HepG2 (cell line): Measurements from ENCODE around the gene FAM162A. TPM values are rescaled to one million over a fixed set of nuclear protein-coding genes. Genes with fewer than 3 reads are reported as not detected.

Experiments
- ATF2 ChIP-seq: sonication (generic); formaldehyde crosslinking; IDR thresholded peaks from 2 replicates; pipeline ENCODE4 v1.4.0; 2020; ENCODE audit warnings: missing genetic modification reagents
- HMG20A ChIP-seq: IDR thresholded peaks from 2 replicates; pipeline ENCODE4 v1.6.1; 2016; ENCODE audit warnings: borderline replicate concordance
- KDM6A ChIP-seq: IDR thresholded peaks from 2 replicates; pipeline ENCODE4 v1.6.1; 2016; ENCODE audit warnings: low read depth
- KLF11 ChIP-seq: IDR thresholded peaks from 2 replicates; pipeline ENCODE4 v1.6.1; 2016; ENCODE audit warnings: missing compliant biosample characterization
- KLF16 ChIP-seq, 2 experiments: sonication (generic) in 1 of 2; formaldehyde crosslinking in 1 of 2; IDR thresholded peaks; 2 replicates each; pipeline versions ENCODE4 v1.6.1 to v1.8.0; 2016 to 2023; ENCODE audit warnings: missing genetic modification reagents in 2 of 2, missing compliant biosample characterization in 1 of 2
- KLF6 ChIP-seq: IDR thresholded peaks from 2 replicates; pipeline ENCODE4 v1.8.0; 2016; ENCODE audit warnings: missing biosample characterization, missing genetic modification reagents
- NR2F1 ChIP-seq, 2 experiments: fragments of 450-650 bp in 1 of 2; formaldehyde crosslinking in 1 of 2; IDR thresholded peaks; 2 replicates each; pipeline versions ENCODE4 v1.5.0 to v1.6.1; 2016 to 2020; ENCODE audit warnings: mild to moderate bottlenecking in 1 of 2, missing compliant biosample characterization in 1 of 2, missing genetic modification reagents in 1 of 2, moderate library complexity in 1 of 2
- RCOR2 ChIP-seq: IDR thresholded peaks from 2 replicates; pipeline ENCODE4 v1.6.1; 2016; ENCODE audit warnings: missing biosample characterization, missing genetic modification reagents
- RXRB ChIP-seq: IDR thresholded peaks from 2 replicates; pipeline ENCODE4 v1.6.1; 2016; ENCODE audit warnings: borderline replicate concordance, missing genetic modification reagents, missing compliant biosample characterization
- YEATS2 ChIP-seq: sonication (generic); formaldehyde crosslinking; IDR thresholded peaks from 2 replicates; pipeline ENCODE4 v1.4.0; 2020; ENCODE audit warnings: missing genetic modification reagents, borderline replicate concordance
- YEATS4 ChIP-seq: sonication (generic); formaldehyde crosslinking; IDR thresholded peaks from 2 replicates; pipeline ENCODE4 v1.4.0; 2020; ENCODE audit warnings: missing genetic modification reagents, borderline replicate concordance
- ZFP36L1 ChIP-seq: sonication (generic); formaldehyde crosslinking; IDR thresholded peaks from 2 replicates; pipeline ENCODE4 v1.8.0; 2022; ENCODE audit warnings: mild to moderate bottlenecking, missing genetic modification reagents, moderate library complexity
- ZMAT3 ChIP-seq: sonication (generic); formaldehyde crosslinking; conservative IDR thresholded peaks from 2 replicates; pipeline ENCODE4 v1.7.0; 2021; ENCODE audit warnings: missing genetic modification reagents
- ZMYM2 ChIP-seq: sonication (generic); formaldehyde crosslinking; IDR thresholded peaks from 2 replicates; pipeline ENCODE4 v1.8.0; 2022; ENCODE audit warnings: mild to moderate bottlenecking, missing genetic modification reagents
- ZNF335 ChIP-seq: sonication (generic); formaldehyde crosslinking; IDR thresholded peaks from 2 replicates; pipeline ENCODE4 v1.4.0; 2020; ENCODE audit warnings: missing genetic modification reagents
- ZNF460 ChIP-seq: sonication (generic); formaldehyde crosslinking; IDR thresholded peaks from 2 replicates; pipeline ENCODE4 v1.5.1; 2020; ENCODE audit warnings: missing genetic modification reagents, mild to moderate bottlenecking, borderline replicate concordance
- polyA plus RNA-seq, 8 experiments: library from polyadenylated mRNA; depleted of rRNA in 3 of 8; stranded (reverse) in 7 of 8; unstranded in 1 of 8; fragments of >200 nt; fragmentation: Illumina TruSeq in 4 of 8; extraction: Trizol in 4 of 8; gene quantifications; 2 replicates each; pipeline versions ENCODE4 v1.2.1 to v1.2.3, GENCODE V29; 2011 to 2016; ENCODE audit warnings: low read depth in 4 of 8, missing spikeins in 1 of 8, mixed read lengths in 1 of 8; ENCODE audit not compliant: insufficient read depth in 1 of 8
- total RNA-seq, 5 experiments: library from RNA; depleted of rRNA; stranded (reverse); fragments of >200 nt; fragmentation: Illumina TruSeq; extraction: Trizol; gene quantifications; 2 replicates each; pipeline ENCODE4 v1.2.3, GENCODE V29; 2016; ENCODE audit warnings: low read depth in 1 of 5
- TF ChIP-seq, protein P1 (sequence below): sonication (generic); formaldehyde crosslinking; IDR thresholded peaks from 2 replicates; pipeline ENCODE4 v1.5.1; 2020; ENCODE audit warnings: missing genetic modification reagents, mild to moderate bottlenecking, borderline replicate concordance
- TF ChIP-seq, protein P2 (sequence below): sonication (generic); formaldehyde crosslinking; IDR thresholded peaks from 2 replicates; pipeline ENCODE4 v1.8.1; 2022; ENCODE audit warnings: low read depth, mild to moderate bottlenecking, missing genetic modification reagents
- TF ChIP-seq, protein P3 (sequence below): sonication (generic); formaldehyde crosslinking; IDR thresholded peaks from 2 replicates; pipeline ENCODE4 v1.4.0; 2020; ENCODE audit warnings: missing genetic modification reagents

FAM162A gene
- total and polyA plus RNA-seq, 2 of the 13 experiments (the other 11 are each of a cell fraction or from before 2014, with no cell fraction given), result 115 to 155 TPM

GRCh38 chr3:122365582-122366378 lies 18.2 kb upstream of the FAM162A start (continued):
- TF ChIP-seq, protein P1, sequence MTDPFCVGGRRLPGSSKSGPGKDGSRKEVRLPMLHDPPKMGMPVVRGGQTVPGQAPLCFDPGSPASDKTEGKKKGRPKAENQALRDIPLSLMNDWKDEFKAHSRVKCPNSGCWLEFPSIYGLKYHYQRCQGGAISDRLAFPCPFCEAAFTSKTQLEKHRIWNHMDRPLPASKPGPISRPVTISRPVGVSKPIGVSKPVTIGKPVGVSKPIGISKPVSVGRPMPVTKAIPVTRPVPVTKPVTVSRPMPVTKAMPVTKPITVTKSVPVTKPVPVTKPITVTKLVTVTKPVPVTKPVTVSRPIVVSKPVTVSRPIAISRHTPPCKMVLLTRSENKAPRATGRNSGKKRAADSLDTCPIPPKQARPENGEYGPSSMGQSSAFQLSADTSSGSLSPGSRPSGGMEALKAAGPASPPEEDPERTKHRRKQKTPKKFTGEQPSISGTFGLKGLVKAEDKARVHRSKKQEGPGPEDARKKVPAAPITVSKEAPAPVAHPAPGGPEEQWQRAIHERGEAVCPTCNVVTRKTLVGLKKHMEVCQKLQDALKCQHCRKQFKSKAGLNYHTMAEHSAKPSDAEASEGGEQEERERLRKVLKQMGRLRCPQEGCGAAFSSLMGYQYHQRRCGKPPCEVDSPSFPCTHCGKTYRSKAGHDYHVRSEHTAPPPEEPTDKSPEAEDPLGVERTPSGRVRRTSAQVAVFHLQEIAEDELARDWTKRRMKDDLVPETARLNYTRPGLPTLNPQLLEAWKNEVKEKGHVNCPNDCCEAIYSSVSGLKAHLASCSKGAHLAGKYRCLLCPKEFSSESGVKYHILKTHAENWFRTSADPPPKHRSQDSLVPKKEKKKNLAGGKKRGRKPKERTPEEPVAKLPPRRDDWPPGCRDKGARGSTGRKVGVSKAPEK (CRISPR knock-in tag), result 0 out of 2 replicates have a peak, but pooled peaks have one; percentile 71
- TF ChIP-seq, protein P2, sequence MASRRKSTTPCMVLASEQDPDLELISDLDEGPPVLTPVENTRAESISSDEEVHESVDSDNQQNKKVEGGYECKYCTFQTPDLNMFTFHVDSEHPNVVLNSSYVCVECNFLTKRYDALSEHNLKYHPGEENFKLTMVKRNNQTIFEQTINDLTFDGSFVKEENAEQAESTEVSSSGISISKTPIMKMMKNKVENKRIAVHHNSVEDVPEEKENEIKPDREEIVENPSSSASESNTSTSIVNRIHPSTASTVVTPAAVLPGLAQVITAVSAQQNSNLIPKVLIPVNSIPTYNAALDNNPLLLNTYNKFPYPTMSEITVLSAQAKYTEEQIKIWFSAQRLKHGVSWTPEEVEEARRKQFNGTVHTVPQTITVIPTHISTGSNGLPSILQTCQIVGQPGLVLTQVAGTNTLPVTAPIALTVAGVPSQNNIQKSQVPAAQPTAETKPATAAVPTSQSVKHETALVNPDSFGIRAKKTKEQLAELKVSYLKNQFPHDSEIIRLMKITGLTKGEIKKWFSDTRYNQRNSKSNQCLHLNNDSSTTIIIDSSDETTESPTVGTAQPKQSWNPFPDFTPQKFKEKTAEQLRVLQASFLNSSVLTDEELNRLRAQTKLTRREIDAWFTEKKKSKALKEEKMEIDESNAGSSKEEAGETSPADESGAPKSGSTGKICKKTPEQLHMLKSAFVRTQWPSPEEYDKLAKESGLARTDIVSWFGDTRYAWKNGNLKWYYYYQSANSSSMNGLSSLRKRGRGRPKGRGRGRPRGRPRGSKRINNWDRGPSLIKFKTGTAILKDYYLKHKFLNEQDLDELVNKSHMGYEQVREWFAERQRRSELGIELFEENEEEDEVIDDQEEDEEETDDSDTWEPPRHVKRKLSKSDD (CRISPR knock-in tag), result peak; percentile 78; the same call in 1 of the 2 replicates
- TF ChIP-seq, protein P3, sequence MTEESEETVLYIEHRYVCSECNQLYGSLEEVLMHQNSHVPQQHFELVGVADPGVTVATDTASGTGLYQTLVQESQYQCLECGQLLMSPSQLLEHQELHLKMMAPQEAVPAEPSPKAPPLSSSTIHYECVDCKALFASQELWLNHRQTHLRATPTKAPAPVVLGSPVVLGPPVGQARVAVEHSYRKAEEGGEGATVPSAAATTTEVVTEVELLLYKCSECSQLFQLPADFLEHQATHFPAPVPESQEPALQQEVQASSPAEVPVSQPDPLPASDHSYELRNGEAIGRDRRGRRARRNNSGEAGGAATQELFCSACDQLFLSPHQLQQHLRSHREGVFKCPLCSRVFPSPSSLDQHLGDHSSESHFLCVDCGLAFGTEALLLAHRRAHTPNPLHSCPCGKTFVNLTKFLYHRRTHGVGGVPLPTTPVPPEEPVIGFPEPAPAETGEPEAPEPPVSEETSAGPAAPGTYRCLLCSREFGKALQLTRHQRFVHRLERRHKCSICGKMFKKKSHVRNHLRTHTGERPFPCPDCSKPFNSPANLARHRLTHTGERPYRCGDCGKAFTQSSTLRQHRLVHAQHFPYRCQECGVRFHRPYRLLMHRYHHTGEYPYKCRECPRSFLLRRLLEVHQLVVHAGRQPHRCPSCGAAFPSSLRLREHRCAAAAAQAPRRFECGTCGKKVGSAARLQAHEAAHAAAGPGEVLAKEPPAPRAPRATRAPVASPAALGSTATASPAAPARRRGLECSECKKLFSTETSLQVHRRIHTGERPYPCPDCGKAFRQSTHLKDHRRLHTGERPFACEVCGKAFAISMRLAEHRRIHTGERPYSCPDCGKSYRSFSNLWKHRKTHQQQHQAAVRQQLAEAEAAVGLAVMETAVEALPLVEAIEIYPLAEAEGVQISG (CRISPR knock-in tag), result peak; percentile 57
- TF ChIP-seq NR2F1 (CRISPR knock-in tag; IDR thresholded peaks at IDR 0.05) (peak; percentile 6 to 76; a peak in 2 of 4 replicates), KLF11 (CRISPR knock-in tag) (0 out of 2 replicates have a peak, but pooled peaks have one; percentile 46), KDM6A (CRISPR knock-in tag) (peak; percentile 93), KLF16 (CRISPR knock-in tag; IDR thresholded peaks at IDR 0.05) (peak in 1 of 2 experiments; percentile 82; a peak in 2 of 4 replicates), ATF2 (CRISPR knock-in tag) (peak; percentile 90), ZFP36L1 (CRISPR knock-in tag) (peak; percentile 91; the same call in 1 of the 2 replicates), KLF6 (CRISPR knock-in tag) (0 out of 2 replicates have a peak, but pooled peaks have one; percentile 54), YEATS4 (CRISPR knock-in tag) (0 out of 2 replicates have a peak, but pooled peaks have one; percentile 40), ZNF460 (peak; percentile 41; the same call in 1 of the 2 replicates), HMG20A (CRISPR knock-in tag) (peak; percentile 97), YEATS2 (CRISPR knock-in tag) (peak; percentile 38; the same call in 1 of the 2 replicates), ZMAT3 (CRISPR knock-in tag) (peak; percentile 79; the same call in 1 of the 2 replicates), RCOR2 (CRISPR knock-in tag) (peak; percentile 76), ZNF335 (CRISPR knock-in tag) (peak; percentile 94), RXRB (CRISPR knock-in tag) (peak; percentile 93), ZMYM2 (CRISPR knock-in tag) (peak; percentile 37; the same call in 1 of the 2 replicates)
